Skeletal muscle tissue (tissue), 4 donors: ENCODE data around the gene HTT. TPM values are rescaled to one million over a fixed set of nuclear protein-coding genes. Genes with fewer than 3 reads are reported as not detected.
A peak's percentile ranks its signal among the peaks of the same experiment; 100 is the strongest.

Source experiments
- H3K27ac ChIP-seq: one replicate; pipeline ENCODE4 v1.7.0; 2013; ENCODE audit warnings: mild to moderate bottlenecking, low read depth, low read length, inconsistent platforms
- H3K27me3 ChIP-seq, 3 donors: one replicate each; pipeline ENCODE4 v1.7.0; 2013; ENCODE audit warnings: low read length in 3 of 3; ENCODE audit not compliant: control insufficient read depth in 3 of 3, insufficient read depth in 3 of 3
- H3K36me3 ChIP-seq, 3 donors: one replicate each; pipeline ENCODE4 v1.7.0; 2013; ENCODE audit warnings: low read length in 3 of 3; ENCODE audit not compliant: control insufficient read depth in 3 of 3, insufficient read depth in 3 of 3
- H3K4me1 ChIP-seq, 3 donors: one replicate each; pipeline ENCODE4 v1.7.0; 2013; ENCODE audit warnings: low read length in 3 of 3, mild to moderate bottlenecking in 3 of 3; ENCODE audit not compliant: control insufficient read depth in 3 of 3, insufficient read depth in 3 of 3
- H3K4me3 ChIP-seq, 3 donors: one replicate each; pipeline ENCODE4 v1.7.0; 2013; ENCODE audit warnings: low read length in 3 of 3
- H3K9ac ChIP-seq, 3 donors: one replicate each; pipeline ENCODE4 v1.7.0; 2013; ENCODE audit warnings: low read length in 3 of 3, mild to moderate bottlenecking in 3 of 3, moderate library complexity in 2 of 3, low read depth in 1 of 3
- H3K9me3 ChIP-seq, 3 donors: one replicate each; pipeline ENCODE4 v1.7.0; 2013; ENCODE audit warnings: low read length in 3 of 3; ENCODE audit not compliant: control insufficient read depth in 3 of 3
- total RNA-seq: library from RNA; depleted of rRNA; stranded (reverse); fragments of >200 nt; gene quantifications from one replicate; pipeline ENCODE4 v1.2.3, GENCODE V29; 2014
- donor health status: Osteomylitis.

Gene HTT
- total RNA-seq, 1 donor from 2014 or later: 43.8 TPM

DNA sequence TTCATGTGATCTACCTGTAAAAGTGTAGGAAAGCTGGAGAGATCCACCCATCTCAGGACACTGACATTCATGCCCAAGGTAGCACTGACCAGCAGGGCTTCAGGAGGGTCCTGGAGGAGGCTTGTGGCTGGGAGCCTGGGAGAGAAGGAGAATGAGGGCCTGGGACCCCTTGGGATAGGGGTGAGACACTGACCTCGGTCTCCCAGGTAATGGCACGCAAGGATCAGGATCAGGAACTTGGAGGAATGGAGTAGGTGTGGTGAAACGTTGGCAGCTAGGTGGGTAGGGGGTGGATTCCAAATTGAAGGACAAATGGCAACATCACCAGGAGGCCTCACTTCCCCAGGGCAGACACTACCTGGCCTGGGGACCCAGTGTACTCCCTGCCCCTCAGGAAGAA is 206.0 kb downstream of the HTT start:
- peaks cover 0 to 4% (median 0%) of the 10 kb centered on the region in 3 donors for H3K4me1 ChIP-seq
- no peak overlapping the region for H3K4me3 ChIP-seq
- no peak overlapping the region for H3K9ac ChIP-seq
- no peak overlapping the region for H3K27ac ChIP-seq
- no peaks in the 10 kb centered on the region for H3K9me3 ChIP-seq
- H3K36me3 ChIP-seq: no peaks in the 10 kb centered on the region
- H3K27me3 ChIP-seq: no peaks in the 10 kb centered on the region

GRCh38 chr4:3283483-3283882 is 209.0 kb downstream of the HTT start:
- peaks cover 4 to 20% (median 16%) of the 10 kb centered on the region in 3 donors for H3K4me1 ChIP-seq
- no peak overlapping the region for H3K9ac ChIP-seq
- peaks cover 0 to 19% (median 4%) of the 10 kb centered on the region in 3 donors for H3K27me3 ChIP-seq

GRCh38 chr4:3283916-3284315 is 209.4 kb downstream of the HTT start:
- Histone ChIP-seq H3K4me3 (no peak overlapping the region), H3K27me3 (peaks cover 0 to 24% (median 4%) of the 10 kb centered on the region in 3 donors), H3K9ac (no peak overlapping the region), H3K36me3 (no peaks in the 10 kb centered on the region), H3K9me3 (no peaks in the 10 kb centered on the region), H3K27ac (no peak overlapping the region), H3K4me1 (peaks cover 8 to 22% (median 18%) of the 10 kb centered on the region in 3 donors)

More at GRCh38 chr4:3283483-3283882, 209.0 kb downstream of the HTT start:
- no peaks in the 10 kb centered on the region for H3K9me3 ChIP-seq
- H3K4me3 ChIP-seq: no peak overlapping the region
- no peak overlapping the region for H3K27ac ChIP-seq
- no peaks in the 10 kb centered on the region for H3K36me3 ChIP-seq

GRCh38 chr4:3284734-3285557 is 210.5 kb downstream of the HTT start:
- Histone ChIP-seq H3K36me3 (no peaks in the 10 kb centered on the region), H3K27me3 (peaks cover 0 to 24% (median 4%) of the 10 kb centered on the region in 3 donors), H3K9ac (no peak overlapping the region), H3K4me1 (peaks cover 9 to 28% (median 22%) of the 10 kb centered on the region in 3 donors), H3K4me3 (no peak overlapping the region), H3K27ac (no peak overlapping the region), H3K9me3 (no peaks in the 10 kb centered on the region)

DNA sequence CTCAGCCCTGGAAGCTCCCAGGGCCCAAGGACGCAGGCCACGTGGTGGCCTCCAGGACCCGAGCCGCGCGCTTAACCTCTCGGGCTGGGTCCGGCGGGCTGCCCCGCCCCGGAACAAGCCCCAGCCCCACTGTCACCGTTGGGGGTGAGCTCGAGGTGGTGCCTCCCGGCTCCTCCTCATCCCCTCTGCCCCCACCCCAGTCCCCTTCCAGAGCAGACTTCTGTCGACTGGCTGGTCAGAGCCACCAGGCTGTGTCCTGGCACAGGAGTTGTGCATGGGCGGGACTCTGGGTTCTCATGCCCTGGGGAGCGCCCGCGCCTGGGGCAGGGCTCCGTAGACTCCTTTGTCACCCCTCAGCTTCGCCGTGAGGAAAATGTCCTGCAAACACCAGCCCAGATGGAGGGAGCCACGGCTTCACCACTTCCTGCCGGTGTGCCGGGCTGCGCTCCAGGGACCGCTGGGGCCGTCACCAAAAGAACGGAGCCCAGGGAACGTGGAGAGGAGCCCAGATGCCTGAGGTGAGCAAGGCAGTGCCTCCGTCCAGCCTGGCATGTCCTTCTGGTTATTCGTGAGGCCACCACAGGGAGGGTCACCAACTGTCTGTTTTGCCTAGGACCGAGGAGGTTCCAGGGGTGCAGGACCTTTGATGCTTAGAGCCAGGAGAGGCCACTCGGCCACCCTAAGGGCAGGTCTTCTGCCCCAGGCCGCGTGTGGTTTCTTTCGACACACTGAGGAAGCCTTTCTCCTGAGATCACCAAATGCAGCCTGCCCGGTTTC is 211.3 kb downstream of the HTT start:
- Histone ChIP-seq H3K9ac (peak overlapping the region in 2 of 3 donors; percentile 27 to 57), H3K4me3 (peak overlapping the region in 2 of 3 donors; percentile 12 to 58), H3K36me3 (no peaks in the 10 kb centered on the region), H3K27me3 (peaks cover 0 to 24% (median 4%) of the 10 kb centered on the region in 3 donors), H3K9me3 (no peaks in the 10 kb centered on the region), H3K27ac (peak overlapping the region; percentile 45), H3K4me1 (peaks cover 17 to 36% (median 30%) of the 10 kb centered on the region in 3 donors)

DNA sequence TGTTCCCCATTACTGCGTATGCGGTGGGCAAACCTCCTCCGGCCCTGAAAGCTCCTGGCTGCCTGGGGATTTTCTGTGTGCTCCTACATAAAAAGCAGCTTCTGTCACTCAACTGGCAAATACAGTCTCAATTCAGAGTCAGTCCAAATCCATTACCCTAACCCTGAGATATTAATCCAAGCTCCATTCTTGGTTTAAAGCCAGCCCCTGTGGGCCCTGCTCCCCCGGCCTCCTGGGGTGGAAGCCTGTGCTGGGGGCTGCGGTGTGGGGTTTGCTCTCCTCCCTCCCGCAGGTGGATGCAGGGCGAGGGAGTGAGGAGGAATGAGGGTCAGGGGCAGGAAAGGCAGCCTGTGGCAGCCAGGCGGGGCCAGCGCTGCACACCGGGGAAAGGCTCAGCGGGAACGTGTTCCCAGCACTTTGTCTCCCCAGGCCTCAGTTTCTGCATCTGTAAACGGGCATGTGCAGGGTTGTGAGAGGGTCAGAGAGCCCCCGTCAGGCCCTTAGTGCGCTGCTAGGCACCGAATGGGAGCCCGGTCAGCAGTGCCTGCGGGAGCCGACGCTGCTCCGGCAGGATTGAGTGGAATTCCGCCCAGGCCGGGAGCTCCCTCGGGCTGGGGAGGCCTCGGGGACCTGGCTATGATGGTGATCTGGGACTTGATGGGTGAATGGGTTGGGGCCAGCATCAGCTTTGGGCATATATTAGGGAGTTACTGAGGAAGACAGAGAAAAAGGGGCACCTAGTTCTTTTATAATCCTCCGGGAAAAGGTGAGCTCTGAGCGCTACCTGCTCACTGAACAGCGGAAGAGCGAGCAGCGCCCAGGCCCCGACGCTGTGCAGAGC is 212.1 kb downstream of the HTT start:
- peak overlapping the region in 2 of 3 donors; percentile 32 to 57 for H3K9ac ChIP-seq
- peaks cover 0 to 24% (median 4%) of the 10 kb centered on the region in 3 donors for H3K27me3 ChIP-seq
- peaks cover 23 to 44% (median 38%) of the 10 kb centered on the region in 3 donors for H3K4me1 ChIP-seq
- no peaks in the 10 kb centered on the region for H3K9me3 ChIP-seq
- peak overlapping the region; percentile 45 for H3K27ac ChIP-seq
- H3K36me3 ChIP-seq: no peaks in the 10 kb centered on the region
- H3K4me3 ChIP-seq: peak overlapping the region in 2 of 3 donors; percentile 12 to 58

- Histone ChIP-seq H3K27me3 (peaks cover 0 to 24% (median 4%) of the 10 kb centered on the region in 3 donors), H3K4me3 (no peak overlapping the region), H3K9me3 (no peaks in the 10 kb centered on the region), H3K27ac (no peak overlapping the region), H3K36me3 (no peaks in the 10 kb centered on the region), H3K9ac (no peak overlapping the region), H3K4me1 (peaks cover 30 to 52% (median 43%) of the 10 kb centered on the region in 3 donors)
Observed at GRCh38 chr4:3287271-3287971, 212.9 kb downstream of the HTT start.

- no peak overlapping the region for H3K27ac ChIP-seq
- no peaks in the 10 kb centered on the region for H3K36me3 ChIP-seq
- H3K4me3 ChIP-seq: no peak overlapping the region
- peaks cover 0 to 24% (median 4%) of the 10 kb centered on the region in 3 donors for H3K27me3 ChIP-seq
- H3K9ac ChIP-seq: peak overlapping the region in 2 of 3 donors; percentile 25 to 30
- peaks cover 30 to 54% (median 43%) of the 10 kb centered on the region in 3 donors for H3K4me1 ChIP-seq
- no peaks in the 10 kb centered on the region for H3K9me3 ChIP-seq
Observed at GRCh38 chr4:3287972-3288570, 213.6 kb downstream of the HTT start.
